Caki2 (cell line): ENCODE measurements around the gene TKTL2. TPM values are rescaled to one million over a fixed set of nuclear protein-coding genes. Genes with fewer than 3 reads are reported as not detected.

Source experiments
- DNase-seq: peaks from one replicate; pipeline ENCODE4 v3.0.0-alpha.2; 2015; ENCODE audit warnings: low read depth
- in situ Hi-C: cut with HindIII; loops from 2 replicates; pipeline ENCODE4 v1.10.0; 2016; ENCODE audit warnings: low sequenced_read_pairs, low pct_unique_long_range_greater_than_20kb, mixed read lengths
- total RNA-seq: library from RNA; depleted of rRNA; stranded (reverse); fragments of >200 nt; shearing (Covaris generic); gene quantifications from 2 replicates; pipeline ENCODE4 v1.2.3, GENCODE V29; 2014; ENCODE audit warnings: low replicate concordance; rRNA removed

The TKTL2 gene
- total RNA-seq = not detected in 2 replicates

- in situ Hi-C loops = no loop called here
- no peak for DNase-seq
These were observed at the start of gene TKTL2 for GRCh38 chr4:163473576-163473975. TSS of gene TKTL2 (minus strand) at chr4:163473754. CDS start at chr4:163473734, 20 bp downstream.

- in situ Hi-C loops = no loop called here
- DNase-seq = no peak
These were observed 41.6 kb upstream of the TKTL2 start for GRCh38 chr4:163515198-163515597.

- DNase-seq = no peak
- in situ Hi-C loops = no loop called here
These were observed 31.8 kb upstream of the TKTL2 start for GRCh38 chr4:163505374-163505773.

GRCh38 chr4:163500586-163500985 lies 27.0 kb upstream of the TKTL2 start:
- DNase-seq = no peak
- in situ Hi-C loops = no loop called here

GRCh38 chr4:163495900-163496299 lies 22.3 kb upstream of the TKTL2 start:
- peak; percentile 8 for DNase-seq
- in situ Hi-C loops = no loop called here

- in situ Hi-C loops = no loop called here
- peak; percentile 86 for DNase-seq
These were observed 21.0 kb upstream of the TKTL2 start, which contains the start of gene TMA16 for GRCh38 chr4:163494360-163495241. TSS of gene TMA16 (plus strand) at chr4:163494690. CDS start at chr4:163494802, 112 bp downstream.

GRCh38 chr4:163493643-163494359 lies 20.2 kb upstream of the TKTL2 start:
- DNase-seq = no peak

GRCh38 chr4:163492951-163493504 lies 19.5 kb upstream of the TKTL2 start:
- in situ Hi-C loops = no loop called here
- peak; percentile 11 for DNase-seq

More at GRCh38 chr4:163493643-163494359, 20.2 kb upstream of the TKTL2 start:
- in situ Hi-C loops = no loop called here

GRCh38 chr4:163489929-163490328 lies 16.4 kb upstream of the TKTL2 start:
- in situ Hi-C loops = no loop called here
- no peak for DNase-seq

GRCh38 chr4:163486321-163486720 lies 12.8 kb upstream of the TKTL2 start:
- in situ Hi-C loops = no loop called here
- no peak for DNase-seq

GRCh38 chr4:163485589-163485988 lies 12.0 kb upstream of the TKTL2 start:
- no peak for DNase-seq
- in situ Hi-C loops = no loop called here

GRCh38 chr4:163484906-163485305 lies 11.4 kb upstream of the TKTL2 start:
- in situ Hi-C loops = no loop called here
- DNase-seq = peak; percentile 14

- in situ Hi-C loops = no loop called here
- DNase-seq = no peak
These were observed 8.6 kb upstream of the TKTL2 start for GRCh38 chr4:163482190-163482589.

GRCh38 chr4:163476761-163477438 lies 3.3 kb upstream of the TKTL2 start:
- in situ Hi-C loops = no loop called here
- DNase-seq = no peak

- in situ Hi-C loops = no loop called here
- no peak for DNase-seq
These were observed 473 bp upstream of the TKTL2 start for GRCh38 chr4:163474027-163474426.

GRCh38 chr4:163473130-163473529 lies 424 bp downstream of the TKTL2 start:
- in situ Hi-C loops = no loop called here
- DNase-seq = no peak

GRCh38 chr4:163470391-163470790 lies 3.2 kb downstream of the TKTL2 start:
- no peak for DNase-seq
- in situ Hi-C loops = no loop called here

GRCh38 chr4:163467082-163467770 lies 6.3 kb downstream of the TKTL2 start:
- DNase-seq = no peak

More at GRCh38 chr4:163467082-163467770, 6.3 kb downstream of the TKTL2 start:
- in situ Hi-C loops = no loop called here
